Kidney glomerular epithelial cell (primary cell): Measurements from ENCODE around the gene WDCP.

Experiments used
- DNase-seq: peaks from one replicate; lab custom pipeline; 2025; lab: John Stamatoyannopoulos, UW

Gene WDCP

GRCh38 chr2:23993736-23994269, 53.4 kb downstream of the WDCP start:
- DNase-seq: no peak

DNA sequence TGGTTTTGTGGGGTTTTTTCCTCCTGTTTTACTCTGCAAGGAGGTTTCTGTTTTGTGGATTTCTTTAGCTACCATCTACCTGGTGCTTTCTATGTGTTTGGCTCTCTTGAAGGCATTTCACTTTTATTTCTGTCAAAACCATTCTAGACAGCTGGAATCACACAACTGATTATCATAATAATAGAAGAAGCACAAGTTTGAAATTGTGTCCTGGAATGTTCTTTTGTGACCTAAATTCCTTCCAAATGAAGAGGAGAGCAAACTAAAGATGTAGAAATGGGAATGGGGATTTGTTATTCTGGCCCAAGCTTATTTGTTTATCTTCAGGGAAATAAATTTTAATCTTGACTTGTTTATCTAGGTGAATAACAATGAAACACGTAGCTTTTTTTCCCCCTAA, 54.3 kb downstream of the WDCP start:
- DNase-seq: no peak

GRCh38 chr2:23988371-23988770, 58.8 kb downstream of the WDCP start:
- DNase-seq: peak; percentile 42
